ENCODE measurements around the gene HS3ST6.

DNA sequence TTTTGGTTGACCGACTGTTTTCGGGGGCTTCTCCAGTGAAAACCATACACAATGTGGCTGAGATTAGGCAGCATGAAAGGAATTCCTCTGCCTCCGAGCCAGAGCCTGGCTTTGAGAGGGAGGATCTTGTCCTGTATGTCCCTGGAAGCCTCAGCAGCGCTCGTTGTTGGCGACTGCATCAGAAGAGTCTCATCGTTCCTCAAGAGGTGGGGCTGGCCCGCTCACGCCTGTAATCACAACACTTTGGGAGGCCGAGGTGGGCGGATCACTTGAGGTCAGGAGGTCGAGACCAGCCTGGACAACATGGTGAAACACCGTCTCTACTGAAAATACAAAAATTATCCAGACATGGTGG, 15.0 kb downstream of the HS3ST6 start:
- TF ChIP-seq, protein P1, sequence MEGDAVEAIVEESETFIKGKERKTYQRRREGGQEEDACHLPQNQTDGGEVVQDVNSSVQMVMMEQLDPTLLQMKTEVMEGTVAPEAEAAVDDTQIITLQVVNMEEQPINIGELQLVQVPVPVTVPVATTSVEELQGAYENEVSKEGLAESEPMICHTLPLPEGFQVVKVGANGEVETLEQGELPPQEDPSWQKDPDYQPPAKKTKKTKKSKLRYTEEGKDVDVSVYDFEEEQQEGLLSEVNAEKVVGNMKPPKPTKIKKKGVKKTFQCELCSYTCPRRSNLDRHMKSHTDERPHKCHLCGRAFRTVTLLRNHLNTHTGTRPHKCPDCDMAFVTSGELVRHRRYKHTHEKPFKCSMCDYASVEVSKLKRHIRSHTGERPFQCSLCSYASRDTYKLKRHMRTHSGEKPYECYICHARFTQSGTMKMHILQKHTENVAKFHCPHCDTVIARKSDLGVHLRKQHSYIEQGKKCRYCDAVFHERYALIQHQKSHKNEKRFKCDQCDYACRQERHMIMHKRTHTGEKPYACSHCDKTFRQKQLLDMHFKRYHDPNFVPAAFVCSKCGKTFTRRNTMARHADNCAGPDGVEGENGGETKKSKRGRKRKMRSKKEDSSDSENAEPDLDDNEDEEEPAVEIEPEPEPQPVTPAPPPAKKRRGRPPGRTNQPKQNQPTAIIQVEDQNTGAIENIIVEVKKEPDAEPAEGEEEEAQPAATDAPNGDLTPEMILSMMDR (IDR thresholded peaks at IDR 0.05), result no peak
- TF ChIP-seq POLR2A (IDR thresholded peaks at IDR 0.05), result no peak
